Breast epithelium (tissue), 3 donors: ENCODE data around the gene ABL1.

Source experiments
- POLR2AphosphoS5 ChIP-seq, 3 donors: sonication (generic); formaldehyde crosslinking; IDR thresholded peaks; one replicate each; pipeline ENCODE4 v1.6.1; 2017; ENCODE audit warnings: antibody characterized with exemption in 3 of 3
- TF ChIP-seq, protein P1 (sequence below), 3 donors: fragments of 450-650 bp; IDR thresholded peaks; one replicate each; pipeline ENCODE4 v1.5.1; 2016 to 2017; ENCODE audit warnings: antibody characterized with exemption in 3 of 3, mild to moderate bottlenecking in 3 of 3, moderate library complexity in 3 of 3

DNA sequence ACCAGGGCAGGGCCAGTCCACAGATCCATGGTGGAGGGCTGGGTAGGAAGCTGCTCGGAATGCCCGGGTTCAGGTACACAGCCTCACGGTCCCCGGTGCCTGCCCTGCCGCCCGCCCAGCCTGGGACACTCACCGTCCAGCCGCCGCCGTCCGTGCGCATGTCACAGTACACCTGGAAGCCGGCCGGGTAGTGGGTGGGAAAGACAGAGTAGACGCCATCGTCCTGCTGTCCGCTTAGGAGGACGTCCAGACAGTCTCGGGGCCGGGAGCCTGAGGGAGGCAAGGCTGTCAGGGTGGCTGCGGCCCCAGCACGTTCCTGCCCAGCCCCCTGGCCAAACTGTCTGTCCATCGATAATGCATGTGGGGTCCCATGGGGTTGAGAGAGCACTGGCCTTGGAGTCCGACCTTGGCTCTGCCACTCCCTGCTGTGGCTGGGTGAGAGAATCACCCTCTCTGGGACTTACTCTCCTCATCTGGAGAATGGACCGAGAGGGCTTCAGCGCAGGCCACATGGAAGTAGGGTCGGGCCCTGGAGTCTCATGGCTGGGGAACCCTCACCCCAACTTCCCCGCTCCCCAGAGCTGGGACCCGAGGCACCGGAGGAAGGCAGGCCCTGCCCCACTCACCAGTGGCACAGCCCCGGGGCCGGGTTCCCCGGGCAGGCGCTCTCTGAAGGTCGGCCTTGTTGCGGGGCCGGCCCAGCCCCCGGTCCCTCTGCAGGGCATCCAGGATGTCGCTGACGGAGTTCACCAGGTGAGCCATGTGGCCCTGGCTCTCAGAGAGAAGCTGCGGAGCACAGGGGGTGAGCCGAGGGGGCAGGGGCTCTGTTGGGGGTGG, 88.8 kb downstream of the ABL1 start:
- TF ChIP-seq, protein P1, sequence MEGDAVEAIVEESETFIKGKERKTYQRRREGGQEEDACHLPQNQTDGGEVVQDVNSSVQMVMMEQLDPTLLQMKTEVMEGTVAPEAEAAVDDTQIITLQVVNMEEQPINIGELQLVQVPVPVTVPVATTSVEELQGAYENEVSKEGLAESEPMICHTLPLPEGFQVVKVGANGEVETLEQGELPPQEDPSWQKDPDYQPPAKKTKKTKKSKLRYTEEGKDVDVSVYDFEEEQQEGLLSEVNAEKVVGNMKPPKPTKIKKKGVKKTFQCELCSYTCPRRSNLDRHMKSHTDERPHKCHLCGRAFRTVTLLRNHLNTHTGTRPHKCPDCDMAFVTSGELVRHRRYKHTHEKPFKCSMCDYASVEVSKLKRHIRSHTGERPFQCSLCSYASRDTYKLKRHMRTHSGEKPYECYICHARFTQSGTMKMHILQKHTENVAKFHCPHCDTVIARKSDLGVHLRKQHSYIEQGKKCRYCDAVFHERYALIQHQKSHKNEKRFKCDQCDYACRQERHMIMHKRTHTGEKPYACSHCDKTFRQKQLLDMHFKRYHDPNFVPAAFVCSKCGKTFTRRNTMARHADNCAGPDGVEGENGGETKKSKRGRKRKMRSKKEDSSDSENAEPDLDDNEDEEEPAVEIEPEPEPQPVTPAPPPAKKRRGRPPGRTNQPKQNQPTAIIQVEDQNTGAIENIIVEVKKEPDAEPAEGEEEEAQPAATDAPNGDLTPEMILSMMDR (IDR thresholded peaks at IDR 0.05): no peak
- no peak for TF ChIP-seq POLR2AphosphoS5 (IDR thresholded peaks at IDR 0.05)
